GM19463 (cell line): ENCODE measurements around the gene EXD1.
"Not testable (repeated sequence)": the region's sequence is repeated elsewhere in the genome, so short reads cannot be mapped to it uniquely, and the experiment has no call there.

Source experiments
- ATAC-seq: cut with Tn5 transposase; IDR thresholded peaks from one replicate; pipeline ENCODE4 v1.9.1; 2021; ENCODE audit warnings: mild to moderate bottlenecking, moderate library complexity; ENCODE audit not compliant: unreplicated experiment

EXD1 gene

GRCh38 chr15:41150279-41150678 lies 80.3 kb downstream of the EXD1 start:
- ATAC-seq: no peak

DNA sequence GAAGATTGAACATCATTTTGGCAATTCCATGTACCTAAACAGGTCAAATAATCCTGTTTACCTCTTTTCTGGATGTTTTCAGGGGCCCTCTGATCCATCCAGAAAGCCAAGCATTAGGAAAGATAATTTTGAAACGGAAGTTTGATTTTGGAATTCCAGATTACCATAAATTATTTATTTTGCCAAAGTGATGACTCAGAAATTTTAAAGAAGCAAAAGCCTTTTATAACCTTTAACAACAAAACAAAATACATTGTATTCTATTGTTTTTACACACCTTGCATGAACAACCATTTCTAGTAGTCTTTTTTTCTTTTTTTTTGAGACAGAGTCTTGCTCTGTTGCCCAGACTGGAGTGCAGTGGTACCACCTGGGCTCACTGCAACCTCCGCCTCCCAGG lies 82.5 kb downstream of the EXD1 start:
- no peak for ATAC-seq

DNA sequence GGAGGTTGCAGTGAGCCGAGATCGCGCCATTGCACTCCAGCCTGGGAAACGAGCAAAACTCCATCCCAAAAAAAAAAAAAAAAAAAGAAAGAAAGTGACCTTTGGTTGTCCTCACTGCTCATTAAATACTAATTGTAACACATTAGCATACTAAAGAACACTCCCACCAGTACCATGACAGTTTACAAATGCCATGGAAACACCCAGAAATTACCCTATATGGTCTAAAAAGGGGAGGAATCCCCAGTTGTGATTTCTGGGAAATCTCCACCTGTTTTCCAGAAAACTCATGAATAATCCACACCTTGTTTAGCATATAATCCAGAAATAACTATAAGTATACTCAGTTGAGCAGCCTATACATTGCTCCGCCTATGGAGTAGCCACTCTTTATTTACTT lies 90.9 kb downstream of the EXD1 start:
- no peak for ATAC-seq

- ATAC-seq: not testable (repeated sequence)
Measured at GRCh38 chr15:41139112-41139511, 91.4 kb downstream of the EXD1 start.

DNA sequence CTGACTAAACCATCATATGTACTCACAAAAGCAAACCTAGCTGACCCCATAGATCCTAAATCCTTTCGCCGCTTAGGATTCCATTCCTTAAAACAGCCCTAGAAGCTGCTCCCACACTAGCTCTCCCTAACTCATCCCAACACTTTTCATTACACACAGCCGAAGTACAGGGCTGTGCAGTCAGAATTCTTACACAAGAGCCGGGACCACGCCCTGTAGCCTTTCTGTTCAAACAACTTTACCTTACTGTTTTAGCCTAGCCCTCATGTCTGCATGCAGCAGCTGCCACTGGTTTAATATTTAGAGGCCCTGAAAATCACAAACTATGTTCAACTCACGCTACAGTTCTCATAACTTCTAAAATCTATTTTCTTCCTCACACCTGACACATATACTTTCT lies 95.0 kb downstream of the EXD1 start:
- ATAC-seq: not testable (repeated sequence)

- ATAC-seq: no peak
Measured at GRCh38 chr15:41133454-41133853, 97.1 kb downstream of the EXD1 start.
